ENCODE measurements around the gene TECTB. TPM values are rescaled to one million over a fixed set of nuclear protein-coding genes. Genes with fewer than 3 reads are reported as not detected.
"Not testable (repeated sequence)": the region's sequence is repeated elsewhere in the genome, so short reads cannot be mapped to it uniquely, and the experiment has no call there.

TECTB gene
- total RNA-seq, 2 experiments from 2014 or later = not detected

DNA sequence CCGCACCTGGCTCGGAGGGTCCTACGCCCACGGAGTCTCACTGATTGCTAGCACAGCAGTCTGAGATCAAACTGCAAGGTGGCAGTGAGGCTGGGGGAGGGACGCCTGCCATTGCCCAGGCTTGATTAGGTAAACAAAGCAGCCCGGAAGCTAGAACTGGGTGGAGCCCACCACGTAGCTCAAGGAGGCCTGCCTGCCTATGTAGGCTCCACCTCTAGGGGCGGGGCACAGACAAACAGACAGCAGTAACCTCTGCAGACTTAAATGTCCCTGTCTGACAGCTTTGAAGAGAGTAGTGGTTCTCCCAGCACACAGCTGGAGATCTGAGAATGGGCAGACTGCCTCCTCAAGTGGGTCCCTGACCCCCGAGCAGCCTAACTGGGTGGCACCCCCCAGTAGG lies 32.0 kb upstream of the TECTB start:
- H3K27ac Mint-ChIP-seq; H3K9me3 Mint-ChIP-seq (ENCODE audit: low read depth); H3K36me3 Mint-ChIP-seq; DNase-seq; H3K27me3 Mint-ChIP-seq; CTCF ChIA-PET; H3K4me3 Mint-ChIP-seq; ATAC-seq; H3K4me1 Mint-ChIP-seq: not testable (repeated sequence)

GRCh38 chr10:112258407-112258806 lies 24.8 kb upstream of the TECTB start:
- H3K27ac Mint-ChIP-seq = no peak overlapping the region
- no peaks in the 10 kb centered on the region for H3K9me3 Mint-ChIP-seq (ENCODE audit: low read depth)
- no peaks in the 10 kb centered on the region for H3K36me3 Mint-ChIP-seq
- H3K27me3 Mint-ChIP-seq = no peaks in the 10 kb centered on the region
- DNase-seq = no peak
- H3K4me1 Mint-ChIP-seq = no peaks in the 10 kb centered on the region
- no peak for ATAC-seq
- CTCF ChIA-PET = no interaction called here
- no peak overlapping the region for H3K4me3 Mint-ChIP-seq

GRCh38 chr10:112259688-112260087 lies 23.5 kb upstream of the TECTB start:
- ATAC-seq (no peak), DNase-seq (no peak)
- no peaks in the 10 kb centered on the region for H3K27me3 Mint-ChIP-seq
- H3K4me1 Mint-ChIP-seq = no peaks in the 10 kb centered on the region
- CTCF ChIA-PET = no interaction called here
- H3K36me3 Mint-ChIP-seq = no peaks in the 10 kb centered on the region
- no peak overlapping the region for H3K27ac Mint-ChIP-seq
- no peak overlapping the region for H3K4me3 Mint-ChIP-seq
- no peaks in the 10 kb centered on the region for H3K9me3 Mint-ChIP-seq (ENCODE audit: low read depth)

DNA sequence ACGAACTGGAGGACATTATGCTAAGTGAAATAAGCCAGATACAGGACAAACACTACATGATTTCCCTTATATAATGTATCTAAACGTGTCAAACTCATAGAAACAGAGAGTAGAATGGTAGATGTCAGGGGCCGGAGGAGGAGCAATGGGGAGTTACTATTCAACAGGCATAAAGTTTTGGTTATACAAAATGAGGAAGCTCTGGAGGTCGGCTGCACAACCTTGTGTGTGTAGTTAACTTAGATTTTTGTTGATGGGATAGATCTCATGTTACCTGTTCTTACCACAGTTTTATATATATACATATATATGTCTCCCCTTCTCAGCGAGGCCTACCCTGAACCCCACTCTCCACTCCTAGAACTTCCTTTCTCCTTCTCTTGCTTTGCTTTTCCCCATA lies 22.4 kb upstream of the TECTB start:
- Mint-ChIP-seq H3K4me1 (no peaks in the 10 kb centered on the region), H3K4me3 (no peak overlapping the region), H3K36me3 (no peaks in the 10 kb centered on the region), H3K27ac (no peak overlapping the region), H3K9me3 (ENCODE audit: low read depth) (no peaks in the 10 kb centered on the region), H3K27me3 (no peaks in the 10 kb centered on the region)
- ATAC-seq = no peak
- CTCF ChIA-PET = no interaction called here
- DNase-seq = no peak

DNA sequence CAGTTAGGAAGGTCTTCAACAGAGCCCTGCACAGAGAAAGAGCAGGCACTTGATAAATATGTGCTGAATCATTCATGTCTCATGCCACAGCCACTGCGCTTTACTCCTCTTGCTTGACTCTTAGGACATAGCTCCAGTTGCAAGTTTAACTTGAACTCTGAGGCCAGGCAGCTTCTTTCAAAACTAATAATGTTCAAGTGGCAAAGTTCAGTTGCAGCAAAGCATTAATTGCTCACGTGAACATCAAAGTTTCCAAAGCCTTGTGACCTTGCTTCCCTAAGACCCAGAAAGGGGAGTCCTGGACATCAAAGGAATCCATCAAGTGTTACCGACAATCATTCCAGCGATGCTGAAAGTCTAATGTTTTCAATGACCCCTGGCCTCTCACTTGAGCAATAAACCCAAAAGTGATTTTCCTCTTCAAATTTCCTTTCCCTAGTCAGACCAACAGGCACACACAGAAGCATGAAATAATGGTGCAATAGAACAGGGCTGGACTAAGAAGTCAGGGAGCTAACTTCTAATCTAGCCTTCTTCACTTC lies 21.8 kb upstream of the TECTB start:
- Mint-ChIP-seq H3K27ac (no peak overlapping the region), H3K27me3 (no peaks in the 10 kb centered on the region), H3K9me3 (ENCODE audit: low read depth) (no peaks in the 10 kb centered on the region), H3K4me3 (no peak overlapping the region), H3K4me1 (no peaks in the 10 kb centered on the region), H3K36me3 (no peaks in the 10 kb centered on the region)
- DNase-seq (no peak), ATAC-seq (no peak)
- CTCF ChIA-PET = no interaction called here

DNA sequence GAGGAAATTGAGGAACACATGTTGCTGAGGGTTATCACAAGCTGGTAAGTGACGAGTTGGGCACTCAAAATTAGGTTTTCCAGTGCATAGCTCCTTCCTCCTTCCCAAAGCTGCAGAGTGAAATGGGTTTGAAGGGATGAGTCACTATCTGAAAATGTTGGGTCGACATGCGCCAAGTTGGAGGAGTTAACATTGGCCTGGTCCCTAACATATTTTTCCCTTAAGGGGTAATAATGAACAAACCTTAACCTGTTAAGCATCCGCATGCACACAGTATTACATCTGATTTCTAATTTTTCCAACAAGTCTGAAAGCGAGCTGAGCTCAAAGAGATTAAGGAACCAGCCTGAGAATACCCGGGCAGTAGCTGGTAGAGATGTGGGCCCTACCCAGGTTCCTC lies 20.7 kb upstream of the TECTB start:
- Mint-ChIP-seq H3K9me3 (ENCODE audit: low read depth) (no peaks in the 10 kb centered on the region), H3K27ac (no peak overlapping the region), H3K4me3 (no peak overlapping the region), H3K36me3 (no peaks in the 10 kb centered on the region), H3K27me3 (no peaks in the 10 kb centered on the region), H3K4me1 (no peaks in the 10 kb centered on the region)
- ATAC-seq (no peak), DNase-seq (no peak)
- CTCF ChIA-PET = no interaction called here

DNA sequence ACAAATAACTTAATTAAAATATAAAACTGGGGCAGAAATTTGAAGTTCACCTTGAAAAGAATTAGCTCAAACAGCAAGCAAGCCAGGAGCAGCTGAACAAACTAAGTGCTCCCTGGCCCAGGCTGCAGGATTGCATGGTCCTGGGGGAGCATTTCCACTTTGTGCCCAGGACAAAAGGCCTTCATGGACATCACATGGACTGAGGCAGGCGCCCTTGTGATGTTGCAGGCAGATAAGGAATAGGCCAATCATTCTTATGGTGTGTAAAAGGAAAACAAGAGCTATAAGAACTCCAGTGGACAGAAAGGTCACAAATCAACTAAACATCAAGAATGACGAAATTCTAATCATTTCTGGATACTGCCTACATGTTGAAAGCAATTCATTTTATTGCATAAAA lies 17.5 kb upstream of the TECTB start:
- H3K9me3 Mint-ChIP-seq (ENCODE audit: low read depth) = no peaks in the 10 kb centered on the region
- H3K27me3 Mint-ChIP-seq = peaks cover 5% of the 10 kb centered on the region
- DNase-seq (no peak), ATAC-seq (no peak)
- no peak overlapping the region for H3K27ac Mint-ChIP-seq
- CTCF ChIA-PET = no interaction called here
- no peaks in the 10 kb centered on the region for H3K36me3 Mint-ChIP-seq
- no peaks in the 10 kb centered on the region for H3K4me1 Mint-ChIP-seq
- no peak overlapping the region for H3K4me3 Mint-ChIP-seq

DNA sequence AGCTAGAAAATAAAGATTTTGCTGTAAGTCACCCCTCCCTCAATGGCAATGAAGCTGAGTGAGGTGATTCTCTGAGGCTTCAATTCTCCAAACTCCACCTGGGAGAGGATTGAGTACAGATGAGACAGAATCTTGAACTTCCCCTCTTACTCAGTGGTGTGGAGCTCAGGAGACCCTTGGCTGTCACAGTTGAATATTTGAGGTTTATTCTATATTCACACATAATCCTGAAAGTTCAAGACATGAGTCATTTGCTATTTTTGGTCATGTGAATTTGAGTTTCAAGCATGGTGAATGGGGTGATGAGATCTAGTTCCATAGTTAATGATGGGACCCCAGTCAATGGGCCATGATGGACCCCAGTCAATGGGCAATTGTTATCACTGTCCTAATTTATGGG lies 13.9 kb upstream of the TECTB start:
- DNase-seq (no peak), ATAC-seq (no peak)
- Mint-ChIP-seq H3K4me1 (no peaks in the 10 kb centered on the region), H3K9me3 (ENCODE audit: low read depth) (no peaks in the 10 kb centered on the region), H3K27me3 (peaks cover 5% of the 10 kb centered on the region), H3K36me3 (no peaks in the 10 kb centered on the region), H3K4me3 (no peak overlapping the region), H3K27ac (no peak overlapping the region)
- CTCF ChIA-PET = no interaction called here

DNA sequence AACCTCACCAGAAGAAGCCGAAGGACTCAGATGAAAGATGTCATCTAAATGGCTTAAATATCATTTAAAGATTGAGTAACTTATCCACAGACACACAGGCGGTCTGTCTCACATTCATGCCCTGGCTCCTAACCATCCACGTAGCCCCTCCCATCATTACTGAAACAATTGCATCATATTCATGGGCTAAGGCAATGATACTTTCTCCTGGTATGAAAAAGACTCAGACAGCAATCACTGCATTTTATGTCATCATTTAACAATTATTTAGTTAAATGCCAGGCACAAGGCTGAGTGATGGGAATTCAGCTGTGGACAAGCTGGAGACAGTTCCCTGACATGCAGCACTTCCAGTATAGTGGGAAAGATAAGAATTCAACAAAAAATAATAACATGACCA lies 11.2 kb upstream of the TECTB start:
- Mint-ChIP-seq H3K27ac (no peak overlapping the region), H3K9me3 (ENCODE audit: low read depth) (no peaks in the 10 kb centered on the region), H3K36me3 (no peaks in the 10 kb centered on the region), H3K4me3 (no peak overlapping the region), H3K4me1 (no peaks in the 10 kb centered on the region), H3K27me3 (peaks cover 5% of the 10 kb centered on the region)
- DNase-seq (no peak), ATAC-seq (no peak)
- CTCF ChIA-PET = no interaction called here

DNA sequence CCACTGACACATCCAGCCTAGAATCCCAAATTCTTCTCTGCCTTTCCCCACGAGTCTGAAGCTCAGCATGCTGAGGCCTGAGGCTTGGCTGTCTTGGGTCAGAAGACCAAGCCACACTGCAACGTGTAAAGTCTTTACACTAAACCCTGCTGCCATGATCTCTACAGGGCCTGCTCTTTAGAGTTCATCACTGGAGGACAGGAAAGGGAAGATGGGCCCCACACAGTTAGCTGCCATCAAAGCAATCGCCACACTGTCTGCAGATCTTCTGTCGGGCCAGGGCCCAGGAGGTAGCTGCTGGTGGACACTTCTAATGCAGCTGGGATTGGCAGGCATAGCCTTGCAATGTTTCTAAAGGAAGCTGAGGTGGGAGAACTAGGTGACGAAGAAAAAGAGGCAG lies 8.4 kb upstream of the TECTB start:
- Mint-ChIP-seq H3K27me3 (peaks cover 14% of the 10 kb centered on the region), H3K27ac (no peak overlapping the region), H3K4me3 (no peak overlapping the region), H3K9me3 (ENCODE audit: low read depth) (no peaks in the 10 kb centered on the region), H3K36me3 (no peaks in the 10 kb centered on the region), H3K4me1 (no peaks in the 10 kb centered on the region)
- CTCF ChIA-PET = no interaction called here
- ATAC-seq = no peak
- no peak for DNase-seq

GRCh38 chr10:112275512-112276245 lies 7.5 kb upstream of the TECTB start:
- DNase-seq = no peak
- no peak overlapping the region for H3K4me3 Mint-ChIP-seq
- ATAC-seq = no peak
- peaks cover 16% of the 10 kb centered on the region for H3K27me3 Mint-ChIP-seq
- no peaks in the 10 kb centered on the region for H3K36me3 Mint-ChIP-seq
- H3K27ac Mint-ChIP-seq = no peak overlapping the region
- CTCF ChIA-PET = no interaction called here
- H3K9me3 Mint-ChIP-seq (ENCODE audit: low read depth) = no peaks in the 10 kb centered on the region
- H3K4me1 Mint-ChIP-seq = no peaks in the 10 kb centered on the region

DNA sequence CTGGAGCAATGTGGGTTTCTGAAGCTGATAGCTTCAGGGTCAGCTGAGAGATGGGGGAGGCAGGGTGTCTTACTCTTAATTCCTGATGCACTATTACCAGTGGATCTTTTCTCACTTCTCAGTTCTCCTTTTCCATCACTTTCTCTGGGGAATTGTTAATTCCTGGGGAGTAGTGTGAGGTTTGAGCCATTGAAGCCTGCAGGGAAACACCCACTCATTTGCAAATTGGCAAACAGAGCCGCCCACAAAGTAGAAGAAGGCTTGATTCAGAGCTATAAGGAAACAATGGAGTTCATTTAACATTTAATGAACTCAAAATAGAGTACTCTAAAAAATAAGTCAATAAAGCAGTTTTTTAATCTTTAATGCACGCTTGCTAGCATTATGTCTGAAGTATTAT lies 4.3 kb upstream of the TECTB start:
- peaks cover 23% of the 10 kb centered on the region for H3K27me3 Mint-ChIP-seq
- ATAC-seq (no peak), DNase-seq (no peak)
- H3K9me3 Mint-ChIP-seq (ENCODE audit: low read depth) = no peaks in the 10 kb centered on the region
- no peak overlapping the region for H3K4me3 Mint-ChIP-seq
- no peak overlapping the region for H3K27ac Mint-ChIP-seq
- H3K36me3 Mint-ChIP-seq = no peaks in the 10 kb centered on the region
- CTCF ChIA-PET = no interaction called here
- no peaks in the 10 kb centered on the region for H3K4me1 Mint-ChIP-seq

- H3K27me3 Mint-ChIP-seq = peaks cover 23% of the 10 kb centered on the region
- no peaks in the 10 kb centered on the region for H3K36me3 Mint-ChIP-seq
- no peaks in the 10 kb centered on the region for H3K4me1 Mint-ChIP-seq
- H3K4me3 Mint-ChIP-seq = no peak overlapping the region
- no peaks in the 10 kb centered on the region for H3K9me3 Mint-ChIP-seq (ENCODE audit: low read depth)
- DNase-seq (no peak), ATAC-seq (no peak)
- no peak overlapping the region for H3K27ac Mint-ChIP-seq
- CTCF ChIA-PET = no interaction called here
These were observed 3.8 kb upstream of the TECTB start for GRCh38 chr10:112279433-112279832.

- H3K4me3 Mint-ChIP-seq = no peak overlapping the region
- DNase-seq (no peak), ATAC-seq (no peak)
- H3K9me3 Mint-ChIP-seq (ENCODE audit: low read depth) = no peaks in the 10 kb centered on the region
- H3K27me3 Mint-ChIP-seq = peaks cover 25% of the 10 kb centered on the region
- H3K27ac Mint-ChIP-seq = no peak overlapping the region
- no peaks in the 10 kb centered on the region for H3K4me1 Mint-ChIP-seq
- H3K36me3 Mint-ChIP-seq = no peaks in the 10 kb centered on the region
- CTCF ChIA-PET = no interaction called here
These were observed 2.8 kb upstream of the TECTB start for GRCh38 chr10:112280205-112280921.

All from activated CD8-positive, alpha-beta memory T cell treated with anti-CD3 and anti-CD28 coated beads, Interleukin-2, amount 10 ng/mL, durations not matched to agents 7 days and 5 days (primary cell).